NK-92 treated with Interleukin-12 subunit alpha and Interleukin-12 subunit beta, amount 100 ng/mL, for 24 hours (cell line): ENCODE data around the gene MBD4.

Source experiments
- DNase-seq: peaks from one replicate; lab custom pipeline; 2025; lab: John Stamatoyannopoulos, UW

The MBD4 gene

GRCh38 chr3:129382366-129382765 lies 57.4 kb downstream of the MBD4 start:
- no peak for DNase-seq
